Measurements from ENCODE around the gene GMDS. TPM values are rescaled to one million over a fixed set of nuclear protein-coding genes. Genes with fewer than 3 reads are reported as not detected.

GMDS gene
- total RNA-seq, 2 donors from 2014 or later: 25.4 to 29.5 TPM

DNA sequence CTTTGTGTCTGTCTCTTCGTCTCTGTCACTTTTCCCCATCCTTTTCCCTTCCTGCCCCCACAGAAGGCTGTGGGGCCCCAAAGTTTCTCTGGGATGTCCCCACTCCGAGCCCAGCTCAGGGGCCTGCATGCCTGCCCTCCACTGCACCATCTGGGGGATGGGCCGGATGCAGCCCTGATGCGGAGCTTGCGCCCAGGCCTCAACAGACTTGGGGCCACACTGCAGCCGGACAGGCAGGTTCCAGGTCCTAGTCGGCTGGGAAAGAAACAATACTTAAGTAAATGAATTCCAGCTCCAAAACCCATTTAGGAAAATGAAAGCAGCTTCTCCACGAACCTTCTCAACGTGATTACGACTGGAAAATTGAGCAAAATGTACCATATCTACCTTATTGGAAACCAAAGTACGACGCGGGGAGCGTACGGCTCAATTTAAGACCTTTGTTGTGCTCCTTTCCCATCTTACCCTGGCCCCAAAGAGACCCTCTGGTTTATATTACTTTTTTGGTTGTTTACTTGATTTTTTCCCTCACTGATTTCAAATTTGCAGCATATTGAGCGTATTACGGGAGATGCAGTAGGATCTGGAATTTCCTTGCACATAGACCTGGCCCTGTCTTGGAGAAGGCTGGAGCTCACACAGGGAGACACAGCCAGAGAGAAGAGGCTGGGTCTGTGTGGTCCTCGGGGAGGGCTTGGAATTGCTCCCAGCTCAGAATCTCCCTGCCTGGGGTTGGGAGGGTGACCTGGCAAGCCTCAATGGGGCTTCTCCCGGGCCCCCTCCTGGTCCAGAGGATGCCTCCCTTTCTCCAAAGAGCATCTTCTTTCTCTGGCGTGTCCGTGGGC is 627.7 kb downstream of the GMDS start:
- Mint-ChIP-seq H3K4me3 (no peak overlapping the region), H3K36me3 (ENCODE audit: low read depth) (peaks cover 9% of the 10 kb centered on the region), H3K27ac (no peak overlapping the region), H3K9me3 (no peaks in the 10 kb centered on the region), H3K27me3 (ENCODE audit: insufficient read depth) (peaks cover 88% of the 10 kb centered on the region), H3K4me1 (peaks cover 11% of the 10 kb centered on the region)
- Histone ChIP-seq H3K9me3 (ENCODE audit: control insufficient read depth, low read length) (no peaks in the 10 kb centered on the region), H3K36me3 (ENCODE audit: control insufficient read depth, insufficient read depth, low read length) (no peaks in the 10 kb centered on the region), H3K4me3 (ENCODE audit: low read length) (no peak overlapping the region), H3K4me1 (ENCODE audit: control insufficient read depth, insufficient read depth, low read length) (no peaks in the 10 kb centered on the region), H3K27ac (ENCODE audit: low read depth, low read length) (no peak overlapping the region), H3K27me3 (ENCODE audit: control insufficient read depth, insufficient read depth, low read length, poor library complexity, severe bottlenecking) (peaks cover 97% of the 10 kb centered on the region), H3K9ac (ENCODE audit: extremely low read depth, low read length, poor library complexity, severe bottlenecking) (no peak overlapping the region)
- peak; percentile 57 for DNase-seq
- WGBS, 2 experiments (ENCODE audit: insufficient coverage in 1 of 2, insufficient read length in 1 of 2): 64 to 76% methylated on average over 13 to 21 of the region's 21 CpGs
- TF ChIP-seq, protein P1, sequence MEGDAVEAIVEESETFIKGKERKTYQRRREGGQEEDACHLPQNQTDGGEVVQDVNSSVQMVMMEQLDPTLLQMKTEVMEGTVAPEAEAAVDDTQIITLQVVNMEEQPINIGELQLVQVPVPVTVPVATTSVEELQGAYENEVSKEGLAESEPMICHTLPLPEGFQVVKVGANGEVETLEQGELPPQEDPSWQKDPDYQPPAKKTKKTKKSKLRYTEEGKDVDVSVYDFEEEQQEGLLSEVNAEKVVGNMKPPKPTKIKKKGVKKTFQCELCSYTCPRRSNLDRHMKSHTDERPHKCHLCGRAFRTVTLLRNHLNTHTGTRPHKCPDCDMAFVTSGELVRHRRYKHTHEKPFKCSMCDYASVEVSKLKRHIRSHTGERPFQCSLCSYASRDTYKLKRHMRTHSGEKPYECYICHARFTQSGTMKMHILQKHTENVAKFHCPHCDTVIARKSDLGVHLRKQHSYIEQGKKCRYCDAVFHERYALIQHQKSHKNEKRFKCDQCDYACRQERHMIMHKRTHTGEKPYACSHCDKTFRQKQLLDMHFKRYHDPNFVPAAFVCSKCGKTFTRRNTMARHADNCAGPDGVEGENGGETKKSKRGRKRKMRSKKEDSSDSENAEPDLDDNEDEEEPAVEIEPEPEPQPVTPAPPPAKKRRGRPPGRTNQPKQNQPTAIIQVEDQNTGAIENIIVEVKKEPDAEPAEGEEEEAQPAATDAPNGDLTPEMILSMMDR (conservative IDR thresholded peaks at IDR 0.05): no peak

DNA sequence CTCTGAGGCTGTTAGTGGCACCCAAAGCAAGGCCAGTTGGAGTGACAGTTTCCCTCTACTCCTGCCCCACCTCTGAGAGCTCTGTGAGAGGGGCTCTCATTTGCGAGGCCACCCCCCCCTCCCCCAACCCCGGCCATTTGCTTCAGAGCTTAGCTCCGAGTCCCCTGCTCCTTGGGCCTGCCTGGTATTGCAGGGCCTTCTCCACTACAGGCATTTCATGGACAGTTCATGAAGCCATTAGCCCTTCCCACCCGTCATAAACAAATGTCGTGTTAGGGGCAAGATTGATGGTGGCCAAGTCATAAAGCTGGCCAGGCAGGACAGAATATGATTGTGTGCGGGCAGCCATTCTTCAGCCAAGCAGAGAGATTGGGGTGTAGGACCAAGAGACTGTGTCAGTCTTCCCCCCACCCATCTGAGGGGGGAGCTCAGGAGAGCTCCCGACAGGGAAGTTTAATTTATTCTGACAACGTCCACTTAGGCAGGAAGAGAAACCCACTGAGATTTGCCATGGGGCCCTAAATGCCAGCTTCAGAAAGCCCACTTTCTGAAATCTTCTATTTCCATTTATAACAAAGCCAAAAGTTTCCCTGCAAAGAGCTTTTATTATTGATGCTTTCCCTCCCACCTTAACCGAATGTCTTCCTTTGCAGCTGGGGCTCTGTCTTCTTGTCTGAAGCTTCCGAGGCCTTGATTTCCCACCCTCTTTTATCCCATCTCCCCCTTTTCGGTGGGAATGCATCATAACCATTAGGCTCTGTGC is 628.5 kb downstream of the GMDS start:
- Histone ChIP-seq H3K4me1 (ENCODE audit: control insufficient read depth, insufficient read depth, low read length) (no peaks in the 10 kb centered on the region), H3K36me3 (ENCODE audit: control insufficient read depth, insufficient read depth, low read length) (no peaks in the 10 kb centered on the region), H3K4me3 (ENCODE audit: low read length) (no peak overlapping the region), H3K9ac (ENCODE audit: extremely low read depth, low read length, poor library complexity, severe bottlenecking) (no peak overlapping the region), H3K27ac (ENCODE audit: low read depth, low read length) (no peak overlapping the region), H3K9me3 (ENCODE audit: control insufficient read depth, low read length) (no peaks in the 10 kb centered on the region), H3K27me3 (ENCODE audit: control insufficient read depth, insufficient read depth, low read length, poor library complexity, severe bottlenecking) (peaks cover 97% of the 10 kb centered on the region)
- Mint-ChIP-seq H3K4me1 (peaks cover 14% of the 10 kb centered on the region), H3K4me3 (no peak overlapping the region), H3K27me3 (ENCODE audit: insufficient read depth) (peaks cover 88% of the 10 kb centered on the region), H3K9me3 (no peaks in the 10 kb centered on the region), H3K36me3 (ENCODE audit: low read depth) (peaks cover 1% of the 10 kb centered on the region), H3K27ac (no peak overlapping the region)
- 45 to 61% methylated on average over 7 to 11 of the region's 11 CpGs for WGBS, 2 experiments (ENCODE audit: insufficient coverage in 1 of 2, insufficient read length in 1 of 2)
- TF ChIP-seq, protein P1 (conservative IDR thresholded peaks at IDR 0.05): no peak
- peak; percentile 64 for DNase-seq

DNA sequence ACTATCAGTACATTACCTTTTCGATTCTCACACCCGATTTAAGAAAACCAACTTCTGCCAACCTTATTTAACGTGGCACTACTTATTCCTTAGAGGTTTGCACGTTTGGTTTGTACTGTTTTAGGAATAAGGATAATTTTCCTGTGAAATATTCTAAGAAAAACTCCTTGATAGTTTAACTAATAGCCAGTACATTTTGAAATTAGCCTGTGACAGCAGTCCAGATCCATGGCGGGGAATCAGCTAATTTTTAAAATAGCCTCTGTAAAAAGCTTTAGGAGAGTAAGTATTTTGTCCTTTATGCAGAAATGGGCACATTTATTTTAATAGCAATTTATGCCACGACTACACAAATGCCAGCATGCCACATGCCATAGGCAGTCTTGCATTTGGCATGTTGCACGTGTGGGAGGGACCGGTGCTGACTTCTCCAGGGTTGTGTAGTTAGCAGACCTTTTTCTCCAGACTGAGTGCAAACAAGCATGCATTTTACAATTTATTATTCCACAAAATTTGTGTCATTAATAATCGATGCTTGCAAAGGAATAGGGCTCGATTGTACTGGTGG is 629.5 kb downstream of the GMDS start:
- H3K4me3 Mint-ChIP-seq: peak overlapping the region; percentile 73
- H3K27ac ChIP-seq (ENCODE audit: low read depth, low read length): no peak overlapping the region
- TF ChIP-seq, protein P1 (conservative IDR thresholded peaks at IDR 0.05): no peak
- H3K9ac ChIP-seq (ENCODE audit: extremely low read depth, low read length, poor library complexity, severe bottlenecking): no peak overlapping the region
- no peaks in the 10 kb centered on the region for H3K36me3 ChIP-seq (ENCODE audit: control insufficient read depth, insufficient read depth, low read length)
- H3K27ac Mint-ChIP-seq: no peak overlapping the region
- no peaks in the 10 kb centered on the region for H3K36me3 Mint-ChIP-seq (ENCODE audit: low read depth)
- H3K9me3 ChIP-seq (ENCODE audit: control insufficient read depth, low read length): no peaks in the 10 kb centered on the region
- 60 to 63% methylated on average over 6 to 10 of the region's 10 CpGs for WGBS, 2 experiments (ENCODE audit: insufficient coverage in 1 of 2, insufficient read length in 1 of 2)
- H3K9me3 Mint-ChIP-seq: no peaks in the 10 kb centered on the region
- H3K27me3 Mint-ChIP-seq (ENCODE audit: insufficient read depth): peaks cover 81% of the 10 kb centered on the region
- H3K27me3 ChIP-seq (ENCODE audit: control insufficient read depth, insufficient read depth, low read length, poor library complexity, severe bottlenecking): peaks cover 89% of the 10 kb centered on the region
- no peaks in the 10 kb centered on the region for H3K4me1 ChIP-seq (ENCODE audit: control insufficient read depth, insufficient read depth, low read length)
- peak overlapping the region; percentile 80 for H3K4me3 ChIP-seq (ENCODE audit: low read length)
- H3K4me1 Mint-ChIP-seq: peaks cover 15% of the 10 kb centered on the region
- no peak for DNase-seq

All from endodermal cell (in vitro differentiated cells).